ENCODE measurements around the gene ZNF43. TPM values are rescaled to one million over a fixed set of nuclear protein-coding genes. Genes with fewer than 3 reads are reported as not detected.
A peak's percentile ranks its signal among the peaks of the same experiment; 100 is the strongest.

ZNF43 gene
- total and polyA plus RNA-seq, 2 of the 13 experiments (the other 11 are each of a cell fraction or from before 2014, with no cell fraction given) = 2.9 to 8.5 TPM

GRCh38 chr19:21767065-21767800, 68.7 kb downstream of the ZNF43 start, which contains the start of gene ZNF100 (continued):
- TF ChIP-seq WIZ (CRISPR knock-in tag; IDR thresholded peaks at IDR 0.05) (no peak), KMT2A (CRISPR knock-in tag; IDR thresholded peaks at IDR 0.05) (peak; percentile 57; the same call in 1 of the 2 replicates), ZNF138 (CRISPR knock-in tag; IDR thresholded peaks at IDR 0.05; ENCODE audit: low read depth) (no peak), ARID3A (IDR thresholded peaks at IDR 0.05; ENCODE audit: low read depth, low read length) (peak; percentile 75), ZNF776 (CRISPR knock-in tag; IDR thresholded peaks at IDR 0.05) (no peak), TOPORS (CRISPR knock-in tag; IDR thresholded peaks at IDR 0.05) (no peak), POLR2A (IDR thresholded peaks at IDR 0.05; ENCODE audit: insufficient read depth in 1 of 2, low read depth in 2 of 2, low read length in 2 of 2) (peak; percentile 70 to 85), ZHX2 (IDR thresholded peaks at IDR 0.05; ENCODE audit: low read depth) (no peak; the same call in 1 of the 2 replicates), ZHX2 (CRISPR knock-in tag; IDR thresholded peaks at IDR 0.05; ENCODE audit: borderline replicate concordance) (no peak), CSRNP1 (CRISPR knock-in tag; IDR thresholded peaks at IDR 0.05) (no peak), ZNF646 (CRISPR knock-in tag; IDR thresholded peaks at IDR 0.05) (no peak), MBD4 (IDR thresholded peaks at IDR 0.05; ENCODE audit: borderline replicate concordance, low read length) (no peak), ZNF746 (CRISPR knock-in tag; IDR thresholded peaks at IDR 0.05) (no peak), GATAD2A (CRISPR knock-in tag; IDR thresholded peaks at IDR 0.05) (no peak; the same call in 1 of the 2 replicates)
